ENCODE results near the gene ANHX. TPM values are rescaled to one million over a fixed set of nuclear protein-coding genes. Genes with fewer than 3 reads are reported as not detected.
"Not testable (repeated sequence)": the region's sequence is repeated elsewhere in the genome, so short reads cannot be mapped to it uniquely, and the experiment has no call there.

The ANHX gene
- total and polyA plus RNA-seq, 2 donors (not counting 1 experiment from before 2014, with no cell fraction given), result not detected

DNA sequence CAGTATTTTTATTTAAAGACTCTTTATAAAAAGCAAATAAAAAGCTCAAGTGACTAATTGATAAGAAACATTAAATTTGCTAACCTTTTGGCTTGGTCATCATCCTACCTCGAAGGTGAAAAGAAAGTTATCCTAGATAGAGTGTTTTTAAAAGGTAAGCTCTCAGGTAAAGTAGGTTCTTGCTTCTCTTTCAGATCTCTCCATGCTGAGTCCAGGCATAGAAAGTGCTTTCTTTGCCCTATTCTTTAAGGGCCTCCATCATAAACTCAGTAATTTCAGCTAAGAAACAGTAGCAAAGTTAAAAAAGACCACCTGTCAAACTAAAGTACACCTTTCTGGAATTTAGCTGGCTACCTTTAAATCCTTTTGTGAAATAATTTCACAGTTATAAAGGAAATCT is 20.6 kb upstream of the ANHX start:
- H3K79me2 ChIP-seq (ENCODE audit: control insufficient read depth, insufficient read depth, low read length), result no peaks in the 10 kb centered on the region
- no peaks in the 10 kb centered on the region for H3K9me3 ChIP-seq (ENCODE audit: control insufficient read depth, insufficient read depth, low read depth, low read length)
- no peaks in the 10 kb centered on the region for H3K36me3 ChIP-seq (ENCODE audit: control insufficient read depth, insufficient read depth, low read length)
- H3K27me3 ChIP-seq (ENCODE audit: control insufficient read depth, insufficient read depth, low read length), result no peaks in the 10 kb centered on the region
- H3K4me3 ChIP-seq (replicated peaks in 1 of 4; ENCODE audit: control extremely low read depth in 1 of 4, insufficient read depth in 1 of 4, low read depth in 3 of 4, low read length in 4 of 4), result no peak overlapping the region
- H3K9ac ChIP-seq (ENCODE audit: insufficient read depth, low read length), result no peak overlapping the region
- no peaks in the 10 kb centered on the region for H4K20me1 ChIP-seq (ENCODE audit: control insufficient read depth, extremely low read depth, insufficient read depth, low read length)
- H3K4me1 ChIP-seq (ENCODE audit: control insufficient read depth, extremely low read depth, insufficient read depth, low read length), result no peaks in the 10 kb centered on the region
- H3K4me2 ChIP-seq (ENCODE audit: extremely low read depth, insufficient read depth, low read length), result no peak overlapping the region
- DNase-seq (ENCODE audit: low read depth in 2 of 2), result no peak
- no peak for TF ChIP-seq EZH2 (IDR thresholded peaks at IDR 0.05; ENCODE audit: low read length, missing control alignments)
- TF ChIP-seq, protein P1, sequence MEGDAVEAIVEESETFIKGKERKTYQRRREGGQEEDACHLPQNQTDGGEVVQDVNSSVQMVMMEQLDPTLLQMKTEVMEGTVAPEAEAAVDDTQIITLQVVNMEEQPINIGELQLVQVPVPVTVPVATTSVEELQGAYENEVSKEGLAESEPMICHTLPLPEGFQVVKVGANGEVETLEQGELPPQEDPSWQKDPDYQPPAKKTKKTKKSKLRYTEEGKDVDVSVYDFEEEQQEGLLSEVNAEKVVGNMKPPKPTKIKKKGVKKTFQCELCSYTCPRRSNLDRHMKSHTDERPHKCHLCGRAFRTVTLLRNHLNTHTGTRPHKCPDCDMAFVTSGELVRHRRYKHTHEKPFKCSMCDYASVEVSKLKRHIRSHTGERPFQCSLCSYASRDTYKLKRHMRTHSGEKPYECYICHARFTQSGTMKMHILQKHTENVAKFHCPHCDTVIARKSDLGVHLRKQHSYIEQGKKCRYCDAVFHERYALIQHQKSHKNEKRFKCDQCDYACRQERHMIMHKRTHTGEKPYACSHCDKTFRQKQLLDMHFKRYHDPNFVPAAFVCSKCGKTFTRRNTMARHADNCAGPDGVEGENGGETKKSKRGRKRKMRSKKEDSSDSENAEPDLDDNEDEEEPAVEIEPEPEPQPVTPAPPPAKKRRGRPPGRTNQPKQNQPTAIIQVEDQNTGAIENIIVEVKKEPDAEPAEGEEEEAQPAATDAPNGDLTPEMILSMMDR (conservative IDR thresholded peaks at IDR 0.05 in 1 of 2, IDR thresholded peaks at IDR 0.05 in 1 of 2; ENCODE audit: low read depth in 1 of 2, low read length in 2 of 2), result no peak
- H2AFZ ChIP-seq (ENCODE audit: low read length), result no peak overlapping the region
- H3K27ac ChIP-seq (ENCODE audit: insufficient read depth, low read length), result no peak overlapping the region

DNA sequence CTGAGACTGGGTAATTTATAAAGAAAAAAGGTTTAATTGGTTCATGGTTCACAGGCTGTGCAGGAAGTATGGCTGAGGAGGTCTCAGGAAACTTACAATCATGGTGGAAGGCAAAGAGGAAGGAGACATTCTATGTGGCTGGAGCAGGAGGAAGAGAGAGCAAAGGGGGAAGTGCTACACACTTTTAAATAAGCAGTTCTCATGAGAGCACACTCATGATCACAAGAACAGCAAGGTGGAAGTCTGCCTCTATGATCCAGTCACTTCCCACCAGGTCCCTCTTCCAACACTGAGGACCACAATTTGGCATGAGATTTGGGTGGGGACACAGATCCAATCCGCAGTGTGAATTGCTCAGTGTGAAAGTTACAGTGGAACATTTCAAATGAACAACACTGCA is 20.2 kb upstream of the ANHX start:
- not testable (repeated sequence) for H3K4me2 ChIP-seq (ENCODE audit: extremely low read depth, insufficient read depth, low read length); H2AFZ ChIP-seq (ENCODE audit: low read length); H3K79me2 ChIP-seq (ENCODE audit: control insufficient read depth, insufficient read depth, low read length); H3K36me3 ChIP-seq (ENCODE audit: control insufficient read depth, insufficient read depth, low read length); H4K20me1 ChIP-seq (ENCODE audit: control insufficient read depth, extremely low read depth, insufficient read depth, low read length); H3K4me1 ChIP-seq (ENCODE audit: control insufficient read depth, extremely low read depth, insufficient read depth, low read length); DNase-seq (ENCODE audit: low read depth in 2 of 2); H3K27me3 ChIP-seq (ENCODE audit: control insufficient read depth, insufficient read depth, low read length); H3K4me3 ChIP-seq (replicated peaks in 1 of 4; ENCODE audit: control extremely low read depth in 1 of 4, insufficient read depth in 1 of 4, low read depth in 3 of 4, low read length in 4 of 4); H3K27ac ChIP-seq (ENCODE audit: insufficient read depth, low read length); H3K9me3 ChIP-seq (ENCODE audit: control insufficient read depth, insufficient read depth, low read depth, low read length); H3K9ac ChIP-seq (ENCODE audit: insufficient read depth, low read length)

DNA sequence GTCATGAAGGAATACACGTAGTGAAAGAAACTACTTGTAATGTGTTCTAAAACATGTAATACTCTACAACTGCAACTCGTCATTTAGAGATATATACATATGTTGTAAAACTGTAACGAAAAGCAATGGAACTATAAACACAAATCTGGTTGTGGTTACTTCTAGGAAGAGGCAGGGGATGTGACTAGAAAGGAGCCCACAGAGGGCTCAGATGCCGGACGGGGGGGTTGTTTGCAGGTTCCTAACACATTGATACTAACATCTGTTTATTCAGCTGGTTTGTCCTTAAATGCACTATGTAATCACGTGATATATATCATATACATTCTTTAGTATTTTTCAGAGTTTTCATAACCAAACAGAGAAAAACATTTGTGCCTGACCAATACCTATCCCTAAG is 16.1 kb upstream of the ANHX start:
- TF ChIP-seq EZH2 (IDR thresholded peaks at IDR 0.05; ENCODE audit: low read length, missing control alignments), result no peak
- TF ChIP-seq, protein P1 (conservative IDR thresholded peaks at IDR 0.05 in 1 of 2, IDR thresholded peaks at IDR 0.05 in 1 of 2; ENCODE audit: low read depth in 1 of 2, low read length in 2 of 2), result no peak
- no peaks in the 10 kb centered on the region for H3K79me2 ChIP-seq (ENCODE audit: control insufficient read depth, insufficient read depth, low read length)
- DNase-seq (ENCODE audit: low read depth in 2 of 2), result no peak
- H3K4me2 ChIP-seq (ENCODE audit: extremely low read depth, insufficient read depth, low read length), result no peak overlapping the region
- no peak overlapping the region for H3K27ac ChIP-seq (ENCODE audit: insufficient read depth, low read length)
- no peaks in the 10 kb centered on the region for H3K27me3 ChIP-seq (ENCODE audit: control insufficient read depth, insufficient read depth, low read length)
- no peak overlapping the region for H2AFZ ChIP-seq (ENCODE audit: low read length)
- H3K4me3 ChIP-seq (replicated peaks in 1 of 4; ENCODE audit: control extremely low read depth in 1 of 4, insufficient read depth in 1 of 4, low read depth in 3 of 4, low read length in 4 of 4), result no peak overlapping the region
- no peak overlapping the region for H3K9ac ChIP-seq (ENCODE audit: insufficient read depth, low read length)
- H4K20me1 ChIP-seq (ENCODE audit: control insufficient read depth, extremely low read depth, insufficient read depth, low read length), result no peaks in the 10 kb centered on the region
- H3K4me1 ChIP-seq (ENCODE audit: control insufficient read depth, extremely low read depth, insufficient read depth, low read length), result no peaks in the 10 kb centered on the region
- no peaks in the 10 kb centered on the region for H3K9me3 ChIP-seq (ENCODE audit: control insufficient read depth, insufficient read depth, low read depth, low read length)
- H3K36me3 ChIP-seq (ENCODE audit: control insufficient read depth, insufficient read depth, low read length), result no peaks in the 10 kb centered on the region

Data from fibroblast of lung (primary cell).